ENCODE measurements around the gene THSD7B. TPM values are rescaled to one million over a fixed set of nuclear protein-coding genes. Genes with fewer than 3 reads are reported as not detected.

THSD7B gene
- total and polyA plus RNA-seq, 2 donors: 0.50 to 4.2 TPM

GRCh38 chr2:137111896-137112295 is 346.6 kb downstream of the THSD7B start:
- no peak overlapping the region for H3K4me3 ChIP-seq (ENCODE audit: low read length in 2 of 2)
- H3K27ac ChIP-seq (ENCODE audit: low read depth in 1 of 2, low read length in 1 of 2): no peak overlapping the region
- H3K4me1 ChIP-seq (ENCODE audit: control insufficient read depth in 2 of 2, insufficient read depth in 2 of 2, low read length in 2 of 2): no peaks in the 10 kb centered on the region
- DNase-seq (ENCODE audit: low read depth in 6 of 9, low spot score in 9 of 9): no peak
- no peaks in the 10 kb centered on the region for H3K27me3 ChIP-seq (ENCODE audit: control insufficient read depth in 2 of 2, insufficient read depth in 1 of 2, low read length in 1 of 2)
- H3K9me3 ChIP-seq (ENCODE audit: control insufficient read depth in 2 of 2, insufficient read depth in 1 of 2, low read length in 1 of 2): no peaks in the 10 kb centered on the region
- H3K36me3 ChIP-seq (ENCODE audit: control insufficient read depth in 2 of 2, insufficient read depth in 2 of 2, low read length in 1 of 2): no peaks in the 10 kb centered on the region
- 72% methylated on average over 5 of the region's 5 CpGs for WGBS

DNA sequence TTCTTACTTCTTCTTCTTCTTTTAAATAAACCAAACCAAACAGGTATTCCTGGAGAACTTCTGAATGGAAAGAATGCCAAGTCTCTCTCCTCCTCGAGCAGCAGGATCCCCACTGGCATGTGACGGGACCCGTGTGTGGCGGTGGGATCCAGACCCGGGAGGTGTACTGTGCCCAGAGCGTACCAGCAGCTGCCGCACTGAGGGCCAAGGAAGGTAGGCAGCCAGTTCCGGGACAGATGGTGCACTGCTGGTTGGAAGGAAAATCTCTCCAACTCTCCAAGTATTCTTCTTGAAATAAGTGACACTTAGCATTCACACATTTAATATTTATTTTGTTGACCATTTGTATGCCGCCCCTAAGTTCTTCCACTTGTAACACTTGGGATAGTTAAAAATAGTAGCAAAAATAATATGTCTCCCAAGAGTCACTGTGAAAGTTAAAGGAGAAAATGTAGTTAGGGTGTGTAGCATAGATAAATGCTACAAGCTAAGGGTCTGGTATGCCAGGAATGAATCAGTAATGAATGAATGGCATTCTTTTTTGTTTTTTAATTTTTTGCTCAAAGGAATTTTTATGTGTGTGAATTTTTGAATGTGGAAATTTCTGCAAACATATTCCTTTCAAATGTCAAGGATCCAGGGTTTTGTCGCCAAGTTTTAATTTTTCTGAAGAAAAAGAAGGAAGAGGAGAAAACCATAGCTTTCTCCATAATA is 349.9 kb downstream of the THSD7B start:
- no peaks in the 10 kb centered on the region for H3K9me3 ChIP-seq (ENCODE audit: control insufficient read depth in 2 of 2, insufficient read depth in 1 of 2, low read length in 1 of 2)
- H3K4me3 ChIP-seq (ENCODE audit: low read length in 2 of 2): no peak overlapping the region
- no peaks in the 10 kb centered on the region for H3K36me3 ChIP-seq (ENCODE audit: control insufficient read depth in 2 of 2, insufficient read depth in 2 of 2, low read length in 1 of 2)
- H3K4me1 ChIP-seq (ENCODE audit: control insufficient read depth in 2 of 2, insufficient read depth in 2 of 2, low read length in 2 of 2): no peaks in the 10 kb centered on the region
- WGBS: 94% methylated on average over 10 of the region's 10 CpGs
- no peak for DNase-seq (ENCODE audit: low read depth in 6 of 9, low spot score in 9 of 9)
- no peak overlapping the region for H3K27ac ChIP-seq (ENCODE audit: low read depth in 1 of 2, low read length in 1 of 2)
- no peaks in the 10 kb centered on the region for H3K27me3 ChIP-seq (ENCODE audit: control insufficient read depth in 2 of 2, insufficient read depth in 1 of 2, low read length in 1 of 2)

DNA sequence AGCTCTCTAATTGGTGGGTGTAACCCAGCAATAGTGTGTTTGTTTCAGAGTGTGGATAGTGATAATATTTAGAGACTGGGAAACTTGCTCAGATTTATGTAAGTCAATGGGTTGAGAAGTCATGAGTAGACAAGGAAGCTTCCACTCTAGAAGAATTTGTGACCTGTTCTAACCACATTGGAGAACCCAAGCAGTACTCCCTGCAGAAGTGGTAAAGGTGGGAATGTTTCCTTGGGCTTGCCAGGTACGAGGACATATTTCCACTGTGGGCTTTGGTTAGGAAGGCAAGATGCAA is 350.4 kb downstream of the THSD7B start:
- no peaks in the 10 kb centered on the region for H3K27me3 ChIP-seq (ENCODE audit: control insufficient read depth in 2 of 2, insufficient read depth in 1 of 2, low read length in 1 of 2)
- no peak overlapping the region for H3K27ac ChIP-seq (ENCODE audit: low read depth in 1 of 2, low read length in 1 of 2)
- H3K4me1 ChIP-seq (ENCODE audit: control insufficient read depth in 2 of 2, insufficient read depth in 2 of 2, low read length in 2 of 2): no peaks in the 10 kb centered on the region
- WGBS: 76% methylated on average over 1 of the region's 1 CpG
- no peaks in the 10 kb centered on the region for H3K36me3 ChIP-seq (ENCODE audit: control insufficient read depth in 2 of 2, insufficient read depth in 2 of 2, low read length in 1 of 2)
- no peak overlapping the region for H3K4me3 ChIP-seq (ENCODE audit: low read length in 2 of 2)
- no peaks in the 10 kb centered on the region for H3K9me3 ChIP-seq (ENCODE audit: control insufficient read depth in 2 of 2, insufficient read depth in 1 of 2, low read length in 1 of 2)
- DNase-seq (ENCODE audit: low read depth in 6 of 9, low spot score in 9 of 9): no peak

DNA sequence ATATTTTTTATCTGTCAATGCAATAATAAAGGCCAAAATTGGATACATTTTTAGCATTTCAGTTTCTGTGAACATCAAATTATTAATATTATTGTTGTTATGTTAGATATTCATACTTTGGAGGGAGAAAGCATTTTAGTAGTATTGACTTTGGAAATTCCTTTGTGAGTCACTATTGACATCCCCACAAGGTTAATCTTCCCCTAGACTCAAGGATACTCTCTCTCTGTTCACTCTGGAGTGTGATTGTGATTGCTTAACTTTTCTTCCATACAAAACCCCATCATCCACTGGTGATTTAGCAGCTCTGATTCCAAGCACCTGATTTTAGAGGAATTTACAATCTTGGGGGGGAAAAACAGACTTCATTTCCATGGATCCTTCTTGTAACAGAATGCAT is 352.0 kb downstream of the THSD7B start:
- no peaks in the 10 kb centered on the region for H3K27me3 ChIP-seq (ENCODE audit: control insufficient read depth in 2 of 2, insufficient read depth in 1 of 2, low read length in 1 of 2)
- no peaks in the 10 kb centered on the region for H3K36me3 ChIP-seq (ENCODE audit: control insufficient read depth in 2 of 2, insufficient read depth in 2 of 2, low read length in 1 of 2)
- H3K4me1 ChIP-seq (ENCODE audit: control insufficient read depth in 2 of 2, insufficient read depth in 2 of 2, low read length in 2 of 2): no peaks in the 10 kb centered on the region
- H3K27ac ChIP-seq (ENCODE audit: low read depth in 1 of 2, low read length in 1 of 2): no peak overlapping the region
- H3K9me3 ChIP-seq (ENCODE audit: control insufficient read depth in 2 of 2, insufficient read depth in 1 of 2, low read length in 1 of 2): no peaks in the 10 kb centered on the region
- DNase-seq (ENCODE audit: low read depth in 6 of 9, low spot score in 9 of 9): no peak
- no peak overlapping the region for H3K4me3 ChIP-seq (ENCODE audit: low read length in 2 of 2)

DNA sequence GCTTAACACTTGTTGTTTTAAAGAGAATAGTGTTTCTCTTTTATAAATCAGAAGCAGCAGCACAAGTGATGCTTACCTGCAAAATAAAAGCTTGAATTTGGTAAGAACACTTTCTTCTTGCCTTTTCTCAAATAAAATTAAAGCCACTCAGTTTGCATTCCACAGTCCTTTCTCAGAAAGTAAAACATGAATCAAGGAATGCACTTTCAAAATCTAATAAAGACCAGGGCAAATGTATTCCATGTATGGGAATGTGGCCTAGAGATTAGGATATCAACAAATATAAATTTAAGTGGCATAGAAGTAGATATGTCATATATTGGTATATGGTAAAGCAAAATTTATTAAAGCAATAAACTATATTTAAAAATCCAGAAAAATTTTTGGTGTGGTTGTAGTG is 352.8 kb downstream of the THSD7B start:
- no peak overlapping the region for H3K4me3 ChIP-seq (ENCODE audit: low read length in 2 of 2)

DNA sequence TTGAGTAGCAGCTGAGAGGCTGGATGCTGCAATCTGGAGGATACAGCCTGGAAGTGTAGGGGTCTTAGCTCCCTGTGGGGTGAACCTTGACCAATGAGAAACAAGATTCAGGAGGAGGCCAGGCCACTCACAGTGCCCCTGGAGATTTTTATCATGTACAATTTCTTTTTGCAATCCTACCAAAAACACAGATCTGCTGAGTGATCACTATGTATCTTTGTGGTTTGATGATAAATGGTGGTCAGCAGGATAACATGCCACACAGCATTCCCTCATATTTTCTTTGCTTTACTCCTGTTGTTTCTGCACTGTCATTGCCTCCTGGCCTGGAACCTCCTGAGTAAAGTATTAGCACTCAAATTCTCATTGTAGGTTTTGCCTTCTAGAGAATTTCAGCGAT is 357.9 kb downstream of the THSD7B start:
- WGBS: 98% methylated on average over 1 of the region's 1 CpG
- Histone ChIP-seq H3K36me3 (ENCODE audit: control insufficient read depth in 2 of 2, insufficient read depth in 2 of 2, low read length in 1 of 2) (no peaks in the 10 kb centered on the region), H3K4me3 (ENCODE audit: low read length in 2 of 2) (no peak overlapping the region), H3K27me3 (ENCODE audit: control insufficient read depth in 2 of 2, insufficient read depth in 1 of 2, low read length in 1 of 2) (no peaks in the 10 kb centered on the region), H3K9me3 (ENCODE audit: control insufficient read depth in 2 of 2, insufficient read depth in 1 of 2, low read length in 1 of 2) (no peaks in the 10 kb centered on the region), H3K27ac (ENCODE audit: low read depth in 1 of 2, low read length in 1 of 2) (no peak overlapping the region), H3K4me1 (ENCODE audit: control insufficient read depth in 2 of 2, insufficient read depth in 2 of 2, low read length in 2 of 2) (no peaks in the 10 kb centered on the region)
- DNase-seq (ENCODE audit: low read depth in 6 of 9, low spot score in 9 of 9): no peak

More for the DNA sequence above, 352.8 kb downstream of the THSD7B start:
- Histone ChIP-seq H3K36me3 (ENCODE audit: control insufficient read depth in 2 of 2, insufficient read depth in 2 of 2, low read length in 1 of 2) (no peaks in the 10 kb centered on the region), H3K9me3 (ENCODE audit: control insufficient read depth in 2 of 2, insufficient read depth in 1 of 2, low read length in 1 of 2) (no peaks in the 10 kb centered on the region), H3K4me1 (ENCODE audit: control insufficient read depth in 2 of 2, insufficient read depth in 2 of 2, low read length in 2 of 2) (no peaks in the 10 kb centered on the region), H3K27ac (ENCODE audit: low read depth in 1 of 2, low read length in 1 of 2) (no peak overlapping the region), H3K27me3 (ENCODE audit: control insufficient read depth in 2 of 2, insufficient read depth in 1 of 2, low read length in 1 of 2) (no peaks in the 10 kb centered on the region)
- DNase-seq (ENCODE audit: low read depth in 6 of 9, low spot score in 9 of 9): no peak

- H3K27me3 ChIP-seq (ENCODE audit: control insufficient read depth in 2 of 2, insufficient read depth in 1 of 2, low read length in 1 of 2): no peaks in the 10 kb centered on the region
- H3K4me1 ChIP-seq (ENCODE audit: control insufficient read depth in 2 of 2, insufficient read depth in 2 of 2, low read length in 2 of 2): no peaks in the 10 kb centered on the region
- H3K27ac ChIP-seq (ENCODE audit: low read depth in 1 of 2, low read length in 1 of 2): no peak overlapping the region
- no peaks in the 10 kb centered on the region for H3K9me3 ChIP-seq (ENCODE audit: control insufficient read depth in 2 of 2, insufficient read depth in 1 of 2, low read length in 1 of 2)
- WGBS: 80% methylated on average over 3 of the region's 3 CpGs
- no peaks in the 10 kb centered on the region for H3K36me3 ChIP-seq (ENCODE audit: control insufficient read depth in 2 of 2, insufficient read depth in 2 of 2, low read length in 1 of 2)
- H3K4me3 ChIP-seq (ENCODE audit: low read length in 2 of 2): no peak overlapping the region
- DNase-seq (ENCODE audit: low read depth in 6 of 9, low spot score in 9 of 9): no peak
Measured at GRCh38 chr2:137133225-137133624, 367.9 kb downstream of the THSD7B start.

- Histone ChIP-seq H3K9me3 (ENCODE audit: control insufficient read depth in 2 of 2, insufficient read depth in 1 of 2, low read length in 1 of 2) (no peaks in the 10 kb centered on the region), H3K27me3 (ENCODE audit: control insufficient read depth in 2 of 2, insufficient read depth in 1 of 2, low read length in 1 of 2) (no peaks in the 10 kb centered on the region), H3K27ac (ENCODE audit: low read depth in 1 of 2, low read length in 1 of 2) (no peak overlapping the region), H3K36me3 (ENCODE audit: control insufficient read depth in 2 of 2, insufficient read depth in 2 of 2, low read length in 1 of 2) (no peaks in the 10 kb centered on the region), H3K4me3 (ENCODE audit: low read length in 2 of 2) (no peak overlapping the region), H3K4me1 (ENCODE audit: control insufficient read depth in 2 of 2, insufficient read depth in 2 of 2, low read length in 2 of 2) (no peaks in the 10 kb centered on the region)
- DNase-seq (ENCODE audit: low read depth in 6 of 9, low spot score in 9 of 9): no peak
Measured at GRCh38 chr2:137138263-137138662, 372.9 kb downstream of the THSD7B start.

DNA sequence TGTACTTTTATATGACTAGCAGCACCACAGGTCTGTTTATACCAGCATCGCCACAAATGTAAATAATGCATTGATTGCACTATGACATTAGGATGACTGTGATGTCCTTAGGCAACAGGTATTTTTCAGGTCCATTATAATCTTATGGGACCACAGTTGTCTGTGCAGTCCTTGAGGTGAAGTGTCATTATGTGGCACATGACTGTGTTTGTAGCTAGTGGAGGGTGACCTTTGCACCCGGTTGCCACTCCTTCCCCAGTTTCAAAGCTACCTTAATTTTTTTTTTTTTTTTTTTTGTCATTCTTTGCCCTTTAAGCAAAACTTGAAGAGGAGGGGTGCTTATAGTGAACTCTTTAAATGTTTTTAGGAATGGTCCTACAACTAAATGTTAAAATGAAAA is 386.4 kb downstream of the THSD7B start:
- H3K4me3 ChIP-seq (ENCODE audit: low read length in 2 of 2): no peak overlapping the region
- no peaks in the 10 kb centered on the region for H3K4me1 ChIP-seq (ENCODE audit: control insufficient read depth in 2 of 2, insufficient read depth in 2 of 2, low read length in 2 of 2)
- H3K9me3 ChIP-seq (ENCODE audit: control insufficient read depth in 2 of 2, insufficient read depth in 1 of 2, low read length in 1 of 2): no peaks in the 10 kb centered on the region
- H3K27me3 ChIP-seq (ENCODE audit: control insufficient read depth in 2 of 2, insufficient read depth in 1 of 2, low read length in 1 of 2): no peaks in the 10 kb centered on the region
- no peak for DNase-seq (ENCODE audit: low read depth in 6 of 9, low spot score in 9 of 9)
- no peak overlapping the region for H3K27ac ChIP-seq (ENCODE audit: low read depth in 1 of 2, low read length in 1 of 2)
- no peaks in the 10 kb centered on the region for H3K36me3 ChIP-seq (ENCODE audit: control insufficient read depth in 2 of 2, insufficient read depth in 2 of 2, low read length in 1 of 2)
- 96% methylated on average over 2 of the region's 2 CpGs for WGBS

DNA sequence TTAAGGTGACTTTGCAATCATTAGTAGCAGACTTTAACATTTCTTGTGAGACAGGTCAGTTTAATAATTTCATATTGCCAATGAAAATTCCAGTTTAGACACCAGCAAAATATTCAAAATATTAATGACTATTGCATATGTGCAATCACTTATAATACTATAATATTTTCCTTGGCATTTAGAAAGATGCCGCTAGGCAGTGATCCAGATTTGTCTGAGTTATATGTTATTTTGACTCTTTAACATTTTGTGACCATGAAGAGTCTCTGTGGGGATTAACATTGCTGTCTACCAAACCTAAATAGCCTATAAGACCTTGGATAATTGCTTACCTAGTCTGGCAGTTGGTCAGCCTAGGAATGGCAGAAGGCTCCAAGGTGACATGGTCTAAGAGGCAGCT is 389.6 kb downstream of the THSD7B start:
- H3K27me3 ChIP-seq (ENCODE audit: control insufficient read depth in 2 of 2, insufficient read depth in 1 of 2, low read length in 1 of 2): no peaks in the 10 kb centered on the region
- no peak overlapping the region for H3K27ac ChIP-seq (ENCODE audit: low read depth in 1 of 2, low read length in 1 of 2)
- H3K4me1 ChIP-seq (ENCODE audit: control insufficient read depth in 2 of 2, insufficient read depth in 2 of 2, low read length in 2 of 2): no peaks in the 10 kb centered on the region
- no peak for DNase-seq (ENCODE audit: low read depth in 6 of 9, low spot score in 9 of 9)
- 98% methylated on average over 1 of the region's 1 CpG for WGBS
- no peak overlapping the region for H3K4me3 ChIP-seq (ENCODE audit: low read length in 2 of 2)
- H3K9me3 ChIP-seq (ENCODE audit: control insufficient read depth in 2 of 2, insufficient read depth in 1 of 2, low read length in 1 of 2): no peaks in the 10 kb centered on the region
- H3K36me3 ChIP-seq (ENCODE audit: control insufficient read depth in 2 of 2, insufficient read depth in 2 of 2, low read length in 1 of 2): no peaks in the 10 kb centered on the region

Measured in thymus (tissue), 11 donors.